DMS 273 (cell line): Measurements from ENCODE around the gene ALKBH2.

Experiments
- DNase-seq: peaks from one replicate; lab custom pipeline; 2025; ENCODE audit not compliant: unreplicated experiment; lab: John Stamatoyannopoulos, UW

Gene ALKBH2

GRCh38 chr12:109114644-109115043 lies 21.4 kb upstream of the ALKBH2 start:
- no peak for DNase-seq

GRCh38 chr12:109113661-109114321 lies 20.5 kb upstream of the ALKBH2 start:
- no peak for DNase-seq

GRCh38 chr12:109112720-109113465 lies 19.6 kb upstream of the ALKBH2 start:
- DNase-seq, result no peak

- peak; percentile 62 for DNase-seq
These were observed 17.8 kb upstream of the ALKBH2 start for GRCh38 chr12:109110988-109111495.

- DNase-seq, result peak; percentile 36
These were observed 16.6 kb upstream of the ALKBH2 start for GRCh38 chr12:109109746-109110350.

GRCh38 chr12:109105176-109105575 lies 11.9 kb upstream of the ALKBH2 start:
- DNase-seq, result no peak

GRCh38 chr12:109102491-109102890 lies 9.2 kb upstream of the ALKBH2 start:
- DNase-seq, result peak; percentile 10

GRCh38 chr12:109100741-109101140 lies 7.5 kb upstream of the ALKBH2 start:
- DNase-seq, result no peak

- DNase-seq, result no peak
These were observed 6.3 kb upstream of the ALKBH2 start for GRCh38 chr12:109099431-109100020.

- DNase-seq, result peak; percentile 41
These were observed 5.4 kb upstream of the ALKBH2 start for GRCh38 chr12:109098651-109099050.

GRCh38 chr12:109098183-109098604 lies 4.9 kb upstream of the ALKBH2 start:
- peak; percentile 72 for DNase-seq

- peak; percentile 97 for DNase-seq
These were observed 4.3 kb upstream of the ALKBH2 start, which contains the start of gene UNG for GRCh38 chr12:109097435-109098182. UNG (plus strand) TSS chr12:109097597; CDS start chr12:109097680, 83 bp downstream.

GRCh38 chr12:109097140-109097434 lies 3.8 kb upstream of the ALKBH2 start:
- no peak for DNase-seq

GRCh38 chr12:109092497-109093021 lies 713 bp downstream of the ALKBH2 start:
- peak; percentile 13 for DNase-seq

GRCh38 chr12:109089683-109090082 lies 3.6 kb downstream of the ALKBH2 start:
- no peak for DNase-seq

GRCh38 chr12:109088818-109089217 lies 4.5 kb downstream of the ALKBH2 start:
- DNase-seq, result no peak

GRCh38 chr12:109087250-109087649 lies 6.0 kb downstream of the ALKBH2 start:
- DNase-seq, result no peak

- no peak for DNase-seq
These were observed 7.7 kb downstream of the ALKBH2 start for GRCh38 chr12:109085590-109085989.

GRCh38 chr12:109084425-109084824 lies 8.8 kb downstream of the ALKBH2 start:
- no peak for DNase-seq

GRCh38 chr12:109082751-109083150 lies 10.5 kb downstream of the ALKBH2 start:
- DNase-seq, result no peak

- no peak for DNase-seq
These were observed 18.4 kb downstream of the ALKBH2 start for GRCh38 chr12:109074866-109075265.
